ENCODE results near the gene GABRR2.

DNA sequence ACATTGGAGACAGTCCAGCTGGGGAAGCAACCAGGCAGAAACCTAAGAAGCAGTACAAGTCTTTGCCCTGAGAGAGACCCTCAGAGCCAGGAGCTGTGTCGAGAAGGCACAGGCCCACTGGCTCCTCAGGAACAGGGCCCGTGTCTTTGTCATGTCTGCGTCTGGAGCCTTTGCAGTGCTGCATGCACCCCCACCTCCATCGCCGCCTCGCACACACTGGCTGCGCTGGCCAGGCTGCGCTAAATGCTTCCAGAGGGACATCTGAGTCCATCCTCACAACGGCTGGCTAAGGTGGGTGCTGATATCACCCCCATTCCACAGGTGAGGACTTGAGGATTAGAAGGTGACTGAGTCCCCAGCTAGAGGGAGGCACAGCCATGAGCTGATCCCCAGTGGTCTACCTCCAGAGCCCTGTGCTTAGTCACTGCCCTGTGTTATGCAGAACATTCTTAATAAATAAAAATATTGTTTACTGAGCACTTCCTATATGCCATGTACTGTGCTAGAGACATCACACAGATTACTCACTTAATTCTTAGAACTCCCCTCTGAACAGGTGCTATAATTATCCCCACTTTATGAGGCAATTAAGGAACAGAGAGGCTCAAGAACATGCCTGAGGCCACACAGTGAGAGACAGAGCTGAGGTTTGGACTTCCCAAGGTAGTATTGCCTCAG is 27.6 kb downstream of the GABRR2 start:
- TF ChIP-seq, protein P1, sequence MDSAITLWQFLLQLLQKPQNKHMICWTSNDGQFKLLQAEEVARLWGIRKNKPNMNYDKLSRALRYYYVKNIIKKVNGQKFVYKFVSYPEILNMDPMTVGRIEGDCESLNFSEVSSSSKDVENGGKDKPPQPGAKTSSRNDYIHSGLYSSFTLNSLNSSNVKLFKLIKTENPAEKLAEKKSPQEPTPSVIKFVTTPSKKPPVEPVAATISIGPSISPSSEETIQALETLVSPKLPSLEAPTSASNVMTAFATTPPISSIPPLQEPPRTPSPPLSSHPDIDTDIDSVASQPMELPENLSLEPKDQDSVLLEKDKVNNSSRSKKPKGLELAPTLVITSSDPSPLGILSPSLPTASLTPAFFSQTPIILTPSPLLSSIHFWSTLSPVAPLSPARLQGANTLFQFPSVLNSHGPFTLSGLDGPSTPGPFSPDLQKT (IDR thresholded peaks at IDR 0.05; ENCODE audit: borderline replicate concordance, low read depth, low read length), result no peak
- TF ChIP-seq ZBTB17 (tag by site-specific recombination; IDR thresholded peaks at IDR 0.05), result no peak
- TF ChIP-seq, protein P2, sequence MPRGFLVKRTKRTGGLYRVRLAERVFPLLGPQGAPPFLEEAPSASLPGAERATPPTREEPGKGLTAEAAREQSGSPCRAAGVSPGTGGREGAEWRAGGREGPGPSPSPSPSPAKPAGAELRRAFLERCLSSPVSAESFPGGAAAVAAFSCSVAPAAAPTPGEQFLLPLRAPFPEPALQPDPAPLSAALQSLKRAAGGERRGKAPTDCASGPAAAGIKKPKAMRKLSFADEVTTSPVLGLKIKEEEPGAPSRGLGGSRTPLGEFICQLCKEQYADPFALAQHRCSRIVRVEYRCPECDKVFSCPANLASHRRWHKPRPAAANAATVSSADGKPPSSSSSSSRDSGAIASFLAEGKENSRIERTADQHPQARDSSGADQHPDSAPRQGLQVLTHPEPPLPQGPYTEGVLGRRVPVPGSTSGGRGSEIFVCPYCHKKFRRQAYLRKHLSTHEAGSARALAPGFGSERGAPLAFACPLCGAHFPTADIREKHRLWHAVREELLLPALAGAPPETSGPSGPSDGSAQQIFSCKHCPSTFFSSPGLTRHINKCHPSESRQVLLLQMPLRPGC (tag by site-specific recombination; IDR thresholded peaks at IDR 0.05), result no peak
- TF ChIP-seq ZNF530 (tag by site-specific recombination; IDR thresholded peaks at IDR 0.05; ENCODE audit: low read depth), result no peak
- TF ChIP-seq, protein P3, sequence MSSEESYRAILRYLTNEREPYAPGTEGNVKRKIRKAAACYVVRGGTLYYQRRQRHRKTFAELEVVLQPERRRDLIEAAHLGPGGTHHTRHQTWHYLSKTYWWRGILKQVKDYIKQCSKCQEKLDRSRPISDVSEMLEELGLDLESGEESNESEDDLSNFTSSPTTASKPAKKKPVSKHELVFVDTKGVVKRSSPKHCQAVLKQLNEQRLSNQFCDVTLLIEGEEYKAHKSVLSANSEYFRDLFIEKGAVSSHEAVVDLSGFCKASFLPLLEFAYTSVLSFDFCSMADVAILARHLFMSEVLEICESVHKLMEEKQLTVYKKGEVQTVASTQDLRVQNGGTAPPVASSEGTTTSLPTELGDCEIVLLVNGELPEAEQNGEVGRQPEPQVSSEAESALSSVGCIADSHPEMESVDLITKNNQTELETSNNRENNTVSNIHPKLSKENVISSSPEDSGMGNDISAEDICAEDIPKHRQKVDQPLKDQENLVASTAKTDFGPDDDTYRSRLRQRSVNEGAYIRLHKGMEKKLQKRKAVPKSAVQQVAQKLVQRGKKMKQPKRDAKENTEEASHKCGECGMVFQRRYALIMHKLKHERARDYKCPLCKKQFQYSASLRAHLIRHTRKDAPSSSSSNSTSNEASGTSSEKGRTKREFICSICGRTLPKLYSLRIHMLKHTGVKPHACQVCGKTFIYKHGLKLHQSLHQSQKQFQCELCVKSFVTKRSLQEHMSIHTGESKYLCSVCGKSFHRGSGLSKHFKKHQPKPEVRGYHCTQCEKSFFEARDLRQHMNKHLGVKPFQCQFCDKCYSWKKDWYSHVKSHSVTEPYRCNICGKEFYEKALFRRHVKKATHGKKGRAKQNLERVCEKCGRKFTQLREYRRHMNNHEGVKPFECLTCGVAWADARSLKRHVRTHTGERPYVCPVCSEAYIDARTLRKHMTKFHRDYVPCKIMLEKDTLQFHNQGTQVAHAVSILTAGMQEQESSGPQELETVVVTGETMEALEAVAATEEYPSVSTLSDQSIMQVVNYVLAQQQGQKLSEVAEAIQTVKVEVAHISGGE (tag by site-specific recombination; conservative IDR thresholded peaks at IDR 0.05; ENCODE audit: low read depth), result no peak
- TF ChIP-seq ZBTB20 (tag by site-specific recombination; IDR thresholded peaks at IDR 0.05), result no peak
